Measurements from ENCODE around the gene ATCAY.
"Not testable (repeated sequence)": the region's sequence is repeated elsewhere in the genome, so short reads cannot be mapped to it uniquely, and the experiment has no call there.

ATCAY gene

GRCh38 chr19:3855320-3855719, 25.2 kb upstream of the ATCAY start:
- no peaks in the 10 kb centered on the region for H3K27me3 ChIP-seq (ENCODE audit: control insufficient read depth in 1 of 2, insufficient read depth in 2 of 2, low read length in 2 of 2)
- H3K9me3 ChIP-seq (ENCODE audit: control insufficient read depth in 2 of 2, low read length in 2 of 2), result peaks cover 2 to 21% of the 10 kb centered on the region in 2 donors
- H3K4me3 ChIP-seq (ENCODE audit: low read length in 2 of 2), result no peak overlapping the region
- H3K36me3 ChIP-seq (ENCODE audit: control insufficient read depth in 2 of 2, insufficient read depth in 2 of 2, low read length in 2 of 2), result no peaks in the 10 kb centered on the region
- H3K27ac ChIP-seq (ENCODE audit: low read length), result no peak overlapping the region
- H3K4me1 ChIP-seq (ENCODE audit: control insufficient read depth, insufficient read depth, low read length), result no peaks in the 10 kb centered on the region
- no peak overlapping the region for H3K9ac ChIP-seq (ENCODE audit: low read length in 2 of 2)

- H3K9ac ChIP-seq (ENCODE audit: low read length in 2 of 2), result no peak overlapping the region
- H3K27me3 ChIP-seq (ENCODE audit: control insufficient read depth in 1 of 2, insufficient read depth in 2 of 2, low read length in 2 of 2), result no peaks in the 10 kb centered on the region
- H3K9me3 ChIP-seq (ENCODE audit: control insufficient read depth in 2 of 2, low read length in 2 of 2), result peaks cover 0 to 4% of the 10 kb centered on the region in 2 donors
- no peaks in the 10 kb centered on the region for H3K36me3 ChIP-seq (ENCODE audit: control insufficient read depth in 2 of 2, insufficient read depth in 2 of 2, low read length in 2 of 2)
- no peaks in the 10 kb centered on the region for H3K4me1 ChIP-seq (ENCODE audit: control insufficient read depth, insufficient read depth, low read length)
- no peak overlapping the region for H3K4me3 ChIP-seq (ENCODE audit: low read length in 2 of 2)
- H3K27ac ChIP-seq (ENCODE audit: low read length), result no peak overlapping the region
Measured at GRCh38 chr19:3857449-3858003, 23.0 kb upstream of the ATCAY start.

- Histone ChIP-seq H3K27me3 (ENCODE audit: control insufficient read depth in 1 of 2, insufficient read depth in 2 of 2, low read length in 2 of 2) (peaks cover 0 to 2% of the 10 kb centered on the region in 2 donors), H3K36me3 (ENCODE audit: control insufficient read depth in 2 of 2, insufficient read depth in 2 of 2, low read length in 2 of 2) (no peaks in the 10 kb centered on the region), H3K27ac (ENCODE audit: low read length) (no peak overlapping the region)
Measured at GRCh38 chr19:3860499-3860898, 20.0 kb upstream of the ATCAY start.

GRCh38 chr19:3862826-3863500, 17.5 kb upstream of the ATCAY start:
- no peaks in the 10 kb centered on the region for H3K36me3 ChIP-seq (ENCODE audit: control insufficient read depth in 2 of 2, insufficient read depth in 2 of 2, low read length in 2 of 2)
- no peak overlapping the region for H3K9ac ChIP-seq (ENCODE audit: low read length in 2 of 2)
- H3K9me3 ChIP-seq (ENCODE audit: control insufficient read depth in 2 of 2, low read length in 2 of 2), result no peaks in the 10 kb centered on the region
- H3K27me3 ChIP-seq (ENCODE audit: control insufficient read depth in 1 of 2, insufficient read depth in 2 of 2, low read length in 2 of 2), result peaks cover 8 to 16% of the 10 kb centered on the region in 2 donors
- H3K27ac ChIP-seq (ENCODE audit: low read length), result no peak overlapping the region
- H3K4me3 ChIP-seq (ENCODE audit: low read length in 2 of 2), result no peak overlapping the region
- H3K4me1 ChIP-seq (ENCODE audit: control insufficient read depth, insufficient read depth, low read length), result no peaks in the 10 kb centered on the region

More at GRCh38 chr19:3860499-3860898, 20.0 kb upstream of the ATCAY start:
- Histone ChIP-seq H3K9me3 (ENCODE audit: control insufficient read depth in 2 of 2, low read length in 2 of 2) (no peaks in the 10 kb centered on the region), H3K4me1 (ENCODE audit: control insufficient read depth, insufficient read depth, low read length) (no peaks in the 10 kb centered on the region), H3K9ac (ENCODE audit: low read length in 2 of 2) (no peak overlapping the region), H3K4me3 (ENCODE audit: low read length in 2 of 2) (no peak overlapping the region)

GRCh38 chr19:3863648-3864047, 16.8 kb upstream of the ATCAY start:
- no peaks in the 10 kb centered on the region for H3K36me3 ChIP-seq (ENCODE audit: control insufficient read depth in 2 of 2, insufficient read depth in 2 of 2, low read length in 2 of 2)
- H3K9ac ChIP-seq (ENCODE audit: low read length in 2 of 2), result no peak overlapping the region
- no peak overlapping the region for H3K27ac ChIP-seq (ENCODE audit: low read length)
- no peaks in the 10 kb centered on the region for H3K9me3 ChIP-seq (ENCODE audit: control insufficient read depth in 2 of 2, low read length in 2 of 2)
- peaks cover 12 to 23% of the 10 kb centered on the region in 2 donors for H3K27me3 ChIP-seq (ENCODE audit: control insufficient read depth in 1 of 2, insufficient read depth in 2 of 2, low read length in 2 of 2)
- H3K4me3 ChIP-seq (ENCODE audit: low read length in 2 of 2), result no peak overlapping the region
- H3K4me1 ChIP-seq (ENCODE audit: control insufficient read depth, insufficient read depth, low read length), result no peaks in the 10 kb centered on the region

- H3K27me3 ChIP-seq (ENCODE audit: control insufficient read depth in 1 of 2, insufficient read depth in 2 of 2, low read length in 2 of 2), result peaks cover 23 to 39% of the 10 kb centered on the region in 2 donors
- H3K36me3 ChIP-seq (ENCODE audit: control insufficient read depth in 2 of 2, insufficient read depth in 2 of 2, low read length in 2 of 2), result no peaks in the 10 kb centered on the region
- no peaks in the 10 kb centered on the region for H3K4me1 ChIP-seq (ENCODE audit: control insufficient read depth, insufficient read depth, low read length)
- H3K4me3 ChIP-seq (ENCODE audit: low read length in 2 of 2), result no peak overlapping the region
- no peak overlapping the region for H3K9ac ChIP-seq (ENCODE audit: low read length in 2 of 2)
- peaks cover 0 to 4% of the 10 kb centered on the region in 2 donors for H3K9me3 ChIP-seq (ENCODE audit: control insufficient read depth in 2 of 2, low read length in 2 of 2)
- H3K27ac ChIP-seq (ENCODE audit: low read length), result no peak overlapping the region
Measured at GRCh38 chr19:3866910-3867638, 13.4 kb upstream of the ATCAY start.

GRCh38 chr19:3867971-3868769, 12.3 kb upstream of the ATCAY start:
- no peaks in the 10 kb centered on the region for H3K36me3 ChIP-seq (ENCODE audit: control insufficient read depth in 2 of 2, insufficient read depth in 2 of 2, low read length in 2 of 2)
- peaks cover 0 to 4% of the 10 kb centered on the region in 2 donors for H3K9me3 ChIP-seq (ENCODE audit: control insufficient read depth in 2 of 2, low read length in 2 of 2)
- peaks cover 23 to 38% of the 10 kb centered on the region in 2 donors for H3K27me3 ChIP-seq (ENCODE audit: control insufficient read depth in 1 of 2, insufficient read depth in 2 of 2, low read length in 2 of 2)
- no peak overlapping the region for H3K27ac ChIP-seq (ENCODE audit: low read length)
- H3K4me3 ChIP-seq (ENCODE audit: low read length in 2 of 2), result no peak overlapping the region
- no peaks in the 10 kb centered on the region for H3K4me1 ChIP-seq (ENCODE audit: control insufficient read depth, insufficient read depth, low read length)
- no peak overlapping the region for H3K9ac ChIP-seq (ENCODE audit: low read length in 2 of 2)

GRCh38 chr19:3868770-3869456, 11.6 kb upstream of the ATCAY start, which contains the start of gene ZFR2:
ZFR2 (minus strand) TSS chr19:3869038; CDS start chr19:3869017, 21 bp downstream.
- Histone ChIP-seq H3K27ac (ENCODE audit: low read length) (no peak within 1 kb of the TSS), H3K9ac (ENCODE audit: low read length in 2 of 2) (no peak within 1 kb of the TSS)

GRCh38 chr19:3873151-3873550, 7.3 kb upstream of the ATCAY start:
- Histone ChIP-seq H3K36me3 (ENCODE audit: control insufficient read depth in 2 of 2, insufficient read depth in 2 of 2, low read length in 2 of 2) (no peaks in the 10 kb centered on the region), H3K27me3 (ENCODE audit: control insufficient read depth in 1 of 2, insufficient read depth in 2 of 2, low read length in 2 of 2) (peaks cover 15 to 31% of the 10 kb centered on the region in 2 donors)

More at GRCh38 chr19:3868770-3869456, 11.6 kb upstream of the ATCAY start, which contains the start of gene ZFR2:
- Histone ChIP-seq H3K4me1 (ENCODE audit: control insufficient read depth, insufficient read depth, low read length) (no peaks in the 10 kb centered on the region), H3K27me3 (ENCODE audit: control insufficient read depth in 1 of 2, insufficient read depth in 2 of 2, low read length in 2 of 2) (peaks cover 23 to 42% of the 10 kb centered on the region in 2 donors), H3K9me3 (ENCODE audit: control insufficient read depth in 2 of 2, low read length in 2 of 2) (peaks cover 0 to 4% of the 10 kb centered on the region in 2 donors), H3K36me3 (ENCODE audit: control insufficient read depth in 2 of 2, insufficient read depth in 2 of 2, low read length in 2 of 2) (no peaks in the 10 kb centered on the region), H3K4me3 (ENCODE audit: low read length in 2 of 2) (no peak within 1 kb of the TSS)

GRCh38 chr19:3874695-3875094, 5.8 kb upstream of the ATCAY start:
- H3K9me3 ChIP-seq (ENCODE audit: control insufficient read depth in 2 of 2, low read length in 2 of 2); H3K9ac ChIP-seq (ENCODE audit: low read length in 2 of 2); H3K36me3 ChIP-seq (ENCODE audit: control insufficient read depth in 2 of 2, insufficient read depth in 2 of 2, low read length in 2 of 2); H3K27ac ChIP-seq (ENCODE audit: low read length); H3K4me3 ChIP-seq (ENCODE audit: low read length in 2 of 2); H3K4me1 ChIP-seq (ENCODE audit: control insufficient read depth, insufficient read depth, low read length): not testable (repeated sequence)
- H3K27me3 ChIP-seq (ENCODE audit: control insufficient read depth in 1 of 2, insufficient read depth in 2 of 2, low read length in 2 of 2), result peaks cover 10 to 19% of the 10 kb centered on the region in 2 donors

More at GRCh38 chr19:3873151-3873550, 7.3 kb upstream of the ATCAY start:
- H3K9me3 ChIP-seq (ENCODE audit: control insufficient read depth in 2 of 2, low read length in 2 of 2), result peaks cover 0 to 4% of the 10 kb centered on the region in 2 donors
- no peak overlapping the region for H3K9ac ChIP-seq (ENCODE audit: low read length in 2 of 2)
- H3K27ac ChIP-seq (ENCODE audit: low read length), result no peak overlapping the region
- H3K4me1 ChIP-seq (ENCODE audit: control insufficient read depth, insufficient read depth, low read length), result no peaks in the 10 kb centered on the region
- no peak overlapping the region for H3K4me3 ChIP-seq (ENCODE audit: low read length in 2 of 2)
